GM18951 (cell line): Measurements from ENCODE around the gene SERPINA6.
"Not testable (repeated sequence)": the region's sequence is repeated elsewhere in the genome, so short reads cannot be mapped to it uniquely, and the experiment has no call there.

Source experiments
- POLR2A ChIP-seq: IDR thresholded peaks from 4 replicates; pipeline ENCODE4 v1.6.1; 2011; ENCODE audit warnings: mild to moderate bottlenecking; ENCODE audit not compliant: insufficient read length, insufficient read depth; ENCODE audit errors: extremely low read depth
- in situ Hi-C: fragments of 300-500 bp; cut with MboI; formaldehyde crosslinking; loops from one replicate; pipeline ENCODE4 v1.12.0; 2022; ENCODE audit warnings: low sequenced_read_pairs, mixed read lengths, inconsistent platforms; ENCODE audit not compliant: unreplicated experiment

SERPINA6 gene

DNA sequence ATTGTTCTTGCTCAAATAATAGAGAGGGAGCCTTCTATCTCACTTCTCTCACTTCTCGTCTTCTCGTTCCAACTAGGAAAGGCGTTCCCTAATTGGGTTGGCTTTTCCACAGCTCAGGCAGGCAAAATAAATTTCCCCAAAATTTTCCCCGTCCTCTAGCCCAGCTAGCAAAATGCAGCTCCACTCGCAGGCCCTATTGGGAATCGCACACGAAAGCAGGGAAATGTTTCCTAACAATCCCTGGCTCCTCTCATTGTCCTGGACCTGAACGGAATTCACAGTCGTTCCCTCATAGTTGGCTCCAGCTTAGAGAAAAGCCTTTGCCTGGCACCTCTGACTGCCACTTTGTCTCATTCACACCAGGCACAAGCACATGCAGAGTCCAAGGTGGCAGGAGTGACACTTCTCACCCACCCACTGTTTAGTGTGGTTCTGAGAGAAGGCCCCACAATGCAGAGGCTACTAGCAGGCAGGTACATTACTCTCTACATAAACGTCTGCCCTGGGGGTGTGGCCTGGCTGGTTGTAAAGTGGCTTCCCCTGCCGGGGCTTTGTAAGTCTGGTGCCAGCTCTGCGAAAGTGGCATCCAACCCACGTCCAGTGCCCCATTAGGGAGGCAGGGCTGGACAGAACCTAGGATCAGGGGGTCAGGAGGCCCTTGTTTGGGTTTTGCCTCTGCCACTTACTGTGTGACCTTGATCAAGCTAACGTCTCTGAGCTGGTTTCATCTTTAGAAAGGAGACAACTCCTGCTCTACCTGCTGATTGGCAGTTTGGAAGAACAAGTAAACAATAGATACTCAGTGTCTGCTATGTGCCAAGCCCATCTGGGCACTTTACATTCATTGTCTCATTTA lies 34.3 kb downstream of the SERPINA6 start:
- no peak for TF ChIP-seq POLR2A
- in situ Hi-C loops = no loop called here

DNA sequence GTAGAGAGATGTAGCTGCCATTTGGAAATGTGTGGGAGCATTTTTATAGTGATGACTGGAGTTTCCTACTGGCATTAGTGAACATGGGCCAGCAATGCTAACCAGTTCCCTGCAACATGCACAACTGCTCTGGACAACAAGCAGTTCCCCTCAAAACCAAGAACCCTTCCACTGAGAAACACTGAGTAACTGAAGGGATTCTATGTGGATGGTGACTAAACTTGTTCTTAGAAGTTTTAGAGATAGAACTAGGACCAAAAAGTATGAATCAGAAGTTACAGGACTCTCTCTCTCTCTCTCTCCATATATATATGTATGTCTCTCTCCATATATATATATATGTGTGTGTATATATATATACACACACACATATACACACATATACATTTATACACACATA lies 38.0 kb downstream of the SERPINA6 start:
- no peak for TF ChIP-seq POLR2A
- in situ Hi-C loops = no loop called here

DNA sequence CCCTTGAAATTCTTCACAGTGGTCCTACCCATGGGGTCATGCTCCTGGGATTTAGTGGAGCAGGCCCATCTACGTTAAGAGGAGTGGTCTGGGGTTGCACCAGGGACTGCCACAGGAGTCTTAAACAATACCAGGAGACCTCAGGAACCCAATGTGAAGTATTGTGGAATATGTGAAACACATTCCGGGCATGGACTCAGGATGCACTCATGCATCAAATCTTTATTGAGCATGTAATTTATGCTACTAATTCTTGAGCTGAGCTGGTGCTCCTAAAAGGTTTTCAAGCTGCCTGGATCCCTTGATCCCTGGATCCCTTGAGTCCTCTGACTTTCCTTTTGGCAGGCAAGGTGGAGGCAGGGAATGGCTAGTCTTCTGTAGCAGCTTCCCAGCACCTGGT lies 38.9 kb downstream of the SERPINA6 start:
- in situ Hi-C loops = no loop called here

DNA sequence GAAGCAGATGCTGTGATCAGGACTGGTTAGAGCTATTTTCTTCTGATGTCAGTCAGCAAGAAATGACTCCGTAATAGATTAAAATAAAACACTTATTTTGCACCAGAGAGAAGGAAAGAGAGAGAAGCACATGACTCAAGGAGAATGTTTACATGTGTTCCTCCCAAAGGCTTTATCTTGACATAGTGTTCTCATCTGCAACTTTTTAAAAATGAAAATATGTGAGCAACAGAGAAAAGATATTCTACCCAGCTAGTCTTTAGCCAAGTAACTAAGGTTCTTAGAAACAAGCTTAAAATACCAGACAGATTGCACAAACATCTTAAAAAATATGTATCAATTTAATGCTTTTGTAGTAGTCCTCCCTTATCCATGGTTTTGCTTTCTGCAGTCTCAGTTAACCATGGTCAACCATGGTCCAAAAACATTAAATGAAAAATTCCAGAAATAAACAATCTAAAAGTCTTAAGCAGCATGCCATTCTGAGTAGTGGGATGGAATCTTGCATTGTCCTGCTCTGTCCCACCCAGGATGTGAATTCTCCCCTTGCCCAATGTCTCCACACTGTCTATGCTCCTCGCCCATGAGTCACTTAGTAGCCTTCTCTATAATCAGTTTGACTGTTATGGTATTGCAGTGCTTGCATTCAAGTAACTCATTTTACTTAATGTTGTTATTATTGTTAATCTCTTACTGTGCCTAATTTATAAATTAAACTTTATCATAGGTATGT lies 40.0 kb downstream of the SERPINA6 start:
- in situ Hi-C loops = no loop called here

More for the DNA sequence above, 38.9 kb downstream of the SERPINA6 start:
- no peak for TF ChIP-seq POLR2A

DNA sequence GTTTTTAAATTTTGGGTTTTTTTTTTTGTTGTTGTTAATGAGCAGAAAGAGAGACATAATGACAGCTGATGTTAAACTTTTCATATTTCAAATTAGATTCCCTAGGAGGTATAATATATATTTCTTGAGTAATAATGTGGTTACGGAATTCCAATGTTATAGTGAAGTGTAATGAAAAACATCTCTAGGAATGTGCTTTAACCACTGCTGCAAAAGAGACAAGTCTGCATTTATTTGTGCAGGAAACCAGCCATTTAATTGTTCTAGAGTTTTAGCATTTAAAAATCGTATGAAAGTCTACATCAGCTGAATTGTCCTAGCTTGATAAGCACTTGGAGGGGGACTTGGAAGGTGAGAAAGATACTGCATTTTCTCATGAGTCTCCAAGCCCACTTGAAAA lies 44.4 kb downstream of the SERPINA6 start:
- in situ Hi-C loops = no loop called here
- no peak for TF ChIP-seq POLR2A

More for the DNA sequence above, 40.0 kb downstream of the SERPINA6 start:
- TF ChIP-seq POLR2A = no peak

DNA sequence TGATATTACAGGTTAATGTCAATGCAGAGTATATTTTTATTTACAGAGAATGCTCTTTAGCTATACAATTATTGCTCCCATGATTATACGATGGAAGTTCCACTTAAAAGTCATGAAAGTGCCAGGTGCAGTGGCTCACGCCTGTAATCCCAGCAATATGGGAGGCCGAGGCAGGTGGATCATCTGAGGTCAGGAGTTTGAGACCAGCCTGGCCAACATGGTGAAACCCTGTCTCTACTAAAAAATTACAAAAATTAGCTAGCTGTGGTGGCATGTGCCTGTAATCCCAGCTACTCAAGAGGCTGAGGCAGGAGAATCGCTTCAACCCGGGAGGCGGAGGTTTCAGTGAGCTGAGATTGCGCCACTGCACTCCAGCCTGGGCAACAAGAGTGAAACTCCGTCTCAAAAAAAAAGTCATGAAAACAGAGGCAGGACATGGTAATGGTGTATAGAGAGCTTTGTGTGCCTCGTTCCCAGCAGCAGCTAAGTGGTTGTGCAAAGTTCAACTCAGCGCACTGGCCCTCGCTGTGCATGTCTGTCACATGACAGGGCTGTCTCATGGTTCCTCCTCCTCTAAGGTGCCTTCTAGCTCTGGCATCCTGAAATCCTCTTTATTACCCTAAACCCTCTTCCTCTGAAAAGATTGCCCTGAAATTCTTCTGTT lies 46.1 kb downstream of the SERPINA6 start:
- in situ Hi-C loops = not testable (repeated sequence)

DNA sequence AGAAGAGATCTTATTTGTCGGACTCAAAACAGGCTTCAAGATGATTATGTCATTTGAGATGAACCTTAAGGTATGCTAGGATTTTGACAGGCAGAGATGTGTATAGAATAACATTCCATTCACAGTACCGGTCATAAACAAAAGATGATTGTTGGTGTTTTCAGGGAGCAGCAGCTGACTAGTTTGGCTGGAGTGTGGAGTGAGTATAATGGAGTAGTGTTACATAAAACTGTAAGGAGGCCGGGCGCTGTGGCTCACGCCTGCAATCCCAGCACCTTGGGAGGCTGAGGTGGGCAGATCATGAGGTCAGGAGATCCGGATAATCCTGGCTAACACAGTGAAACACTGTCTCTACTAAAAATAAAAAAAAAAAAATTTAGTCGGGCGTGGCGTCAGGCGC lies 54.0 kb downstream of the SERPINA6 start:
- in situ Hi-C loops = no loop called here
- no peak for TF ChIP-seq POLR2A

DNA sequence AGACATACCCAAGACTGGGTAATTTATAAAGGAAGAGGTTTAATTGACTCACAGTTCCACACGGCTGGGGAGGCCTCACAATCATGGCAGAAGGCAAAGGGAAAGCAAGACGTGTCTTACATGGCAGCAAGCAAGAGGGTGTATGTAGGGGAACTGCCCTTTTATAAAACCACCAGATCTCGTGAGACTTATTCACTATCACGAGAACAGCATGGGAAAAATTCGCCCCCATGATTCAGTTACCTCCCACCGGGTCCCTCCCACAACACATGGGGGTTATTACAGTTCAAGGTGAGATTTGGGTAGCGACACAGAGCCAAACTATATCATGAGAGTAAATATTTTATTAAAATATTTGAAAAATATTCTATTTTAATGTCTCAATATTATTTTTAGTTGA lies 54.6 kb downstream of the SERPINA6 start:
- in situ Hi-C loops = not testable (repeated sequence)

DNA sequence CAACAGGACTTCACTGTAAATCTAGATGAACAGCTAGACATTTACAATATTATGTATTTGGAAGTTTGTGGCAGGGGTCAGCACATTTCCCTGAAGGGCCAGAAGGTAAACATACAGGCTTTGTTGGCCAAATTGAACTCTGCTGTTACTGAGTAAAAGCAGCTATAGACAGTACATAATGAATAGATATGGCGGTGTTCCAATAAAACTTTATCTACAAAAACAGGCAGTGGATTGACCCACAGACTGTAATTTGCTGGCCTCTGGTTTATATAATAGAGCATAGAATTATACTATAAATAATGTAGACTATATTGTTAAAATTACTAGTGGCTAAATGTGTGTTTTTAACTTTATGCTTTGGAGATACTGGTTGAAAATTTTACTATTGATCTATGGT lies 55.8 kb downstream of the SERPINA6 start:
- in situ Hi-C loops = no loop called here
- no peak for TF ChIP-seq POLR2A

DNA sequence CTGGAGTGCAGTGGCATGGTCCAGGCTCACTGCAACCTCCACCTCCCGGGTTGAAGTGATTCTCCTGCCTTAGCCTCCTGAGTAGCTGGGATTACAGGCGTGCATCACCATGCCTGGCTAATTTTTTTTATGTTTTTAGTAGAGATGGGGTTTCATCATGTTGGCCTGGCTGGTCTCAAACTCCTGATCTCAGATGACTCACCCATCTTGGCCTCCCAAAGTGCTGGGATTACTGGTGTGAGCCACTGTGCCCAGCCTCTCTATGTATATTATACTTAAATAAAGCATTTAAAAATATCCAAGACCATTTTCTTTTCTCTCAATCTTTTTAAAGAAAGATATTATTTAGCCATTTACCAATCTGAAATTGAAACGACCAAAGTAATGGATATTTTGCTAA lies 58.9 kb downstream of the SERPINA6 start:
- in situ Hi-C loops = not testable (repeated sequence)
